Aorta (tissue), 5 donors: ENCODE measurements around the gene SLC6A9. TPM values are rescaled to one million over a fixed set of nuclear protein-coding genes. Genes with fewer than 3 reads are reported as not detected.

Source experiments
- ATAC-seq: fragments of 200-7000 bp; cut with Tn5 transposase; one replicate; pipeline ENCODE4 v1.9.1; 2022; ENCODE audit warnings: moderate library complexity; ENCODE audit not compliant: low FRiP score
- DNase-seq, 2 donors: peaks; one replicate each; pipeline ENCODE4 v3.0.0-alpha.2; 2020
- H3K27ac ChIP-seq, 2 donors: one replicate each; pipeline ENCODE4 v1.5.1; 2013; ENCODE audit warnings: low read length in 2 of 2, mild to moderate bottlenecking in 2 of 2, moderate library complexity in 2 of 2, control low read depth in 1 of 2, inconsistent platforms in 1 of 2, low read depth in 1 of 2
- H3K27me3 ChIP-seq, 2 donors: one replicate each; pipeline ENCODE4 v1.6.1; 2013; ENCODE audit warnings: control low read depth in 1 of 2, low read length in 1 of 2, mild to moderate bottlenecking in 1 of 2, moderate library complexity in 1 of 2; ENCODE audit not compliant: insufficient read depth in 2 of 2, control insufficient read depth in 1 of 2
- H3K36me3 ChIP-seq, 2 donors: one replicate each; pipeline ENCODE4 v1.6.1; 2013; ENCODE audit warnings: control low read depth in 1 of 2, low read length in 1 of 2, mild to moderate bottlenecking in 1 of 2; ENCODE audit not compliant: insufficient read depth in 2 of 2, control insufficient read depth in 1 of 2
- H3K4me1 ChIP-seq, 2 donors: one replicate each; pipeline ENCODE4 v1.6.1; 2013; ENCODE audit warnings: low read length in 2 of 2, control low read depth in 1 of 2, mild to moderate bottlenecking in 1 of 2, moderate library complexity in 1 of 2; ENCODE audit not compliant: insufficient read depth in 2 of 2, control insufficient read depth in 1 of 2
- H3K4me3 ChIP-seq, 2 donors: one replicate each; pipeline ENCODE4 v1.5.1; 2013; ENCODE audit warnings: low read length in 2 of 2, control low read depth in 1 of 2, mild to moderate bottlenecking in 1 of 2
- H3K9me3 ChIP-seq: one replicate; pipeline ENCODE4 v1.6.1; 2013; ENCODE audit warnings: mild to moderate bottlenecking, low read length; ENCODE audit not compliant: control insufficient read depth
- WGBS, 2 donors: extraction: QIAGEN DNeasy Blood & Tissue Kit; methylation state at CpG; one replicate each; pipeline ENCODE4 v1.1.7; 2013; 5-methylcytosine and 5-hydroxymethylcytosine counted together
- intact Hi-C, 2 donors: fragments of 100-400 bp; cut with DNase I; formaldehyde crosslinking; loops; one replicate each; pipeline versions ENCODE4 v1.14.2 to v1.15.0; 2022
- polyA plus RNA-seq, 2 donors: library from polyadenylated mRNA; stranded (reverse); fragments of 200-250 nt; gene quantifications; one replicate each; pipeline ENCODE4 v1.2.3, GENCODE V29; 2013
- total RNA-seq, 2 donors: library from RNA; stranded (reverse); fragmentation: NEBNext Ultra II Directional; extraction: Animal tissue kit (Norgen Biotek cat#: 25700); gene quantifications; one replicate each; pipeline ENCODE4 v1.2.1, GENCODE V29; 2021
- donor health status: healthy with polysubstance abuse.
- donor health status: Bipolar disorder and iron deficiency.
- donor health status: DM: no; HTN: no; CAD: no.
- donor health status: DM: no; HTN: no; CAD: no.
- donor health status: DM: yes; HTN: yes; CAD: no.

SLC6A9 gene
- total and polyA plus RNA-seq, 4 donors, result 1.3 to 18.9 (median 6.5) TPM

DNA sequence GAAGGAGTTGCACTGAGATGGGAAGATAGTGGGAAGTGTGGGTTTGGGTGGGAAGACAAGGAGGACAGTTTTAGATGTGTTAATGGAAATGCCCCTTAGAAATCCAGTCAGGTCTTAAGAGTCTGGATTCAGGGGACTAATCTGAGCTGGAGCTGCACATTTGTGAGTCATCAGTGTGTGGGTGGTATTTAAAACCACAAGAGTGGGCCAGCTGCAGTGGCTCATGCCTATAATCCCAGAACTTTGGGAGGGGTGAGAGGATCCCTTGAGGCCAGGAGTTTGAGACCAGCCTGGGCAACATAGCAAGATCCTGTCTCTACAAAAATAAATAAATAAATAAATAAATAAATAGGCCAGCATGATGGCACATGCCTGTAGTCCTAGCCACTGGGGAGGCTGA, 40.9 kb upstream of the SLC6A9 start:
- Histone ChIP-seq H3K9me3 (no peaks in the 10 kb centered on the region), H3K4me3 (no peak overlapping the region), H3K27ac (no peak overlapping the region), H3K27me3 (no peaks in the 10 kb centered on the region), H3K36me3 (no peaks in the 10 kb centered on the region), H3K4me1 (peaks cover 0 to 3% of the 10 kb centered on the region in 2 donors)
- DNase-seq (peak in 1 of 2 donors; percentile 63), ATAC-seq (peak; percentile 14)
- intact Hi-C loops, result no loop called here

DNA sequence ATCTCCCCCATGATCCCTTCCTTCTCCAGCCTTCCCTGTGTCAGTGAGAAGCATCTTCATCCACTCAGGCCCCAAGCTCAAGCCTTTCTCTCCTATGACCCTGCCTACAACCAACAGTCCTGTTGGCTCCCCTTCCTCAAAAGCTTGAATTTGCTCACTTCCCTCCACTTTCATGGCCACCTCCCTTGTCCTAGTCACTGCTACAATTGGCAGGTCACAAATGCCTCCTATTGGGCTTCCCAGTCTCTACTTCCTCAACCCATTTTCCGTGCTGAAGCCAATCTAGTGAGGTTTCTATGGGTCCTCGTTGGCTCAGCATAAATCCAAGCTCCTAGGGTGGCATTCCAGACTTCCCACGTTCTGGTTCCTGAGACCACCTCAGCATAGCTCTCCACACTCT, 40.2 kb upstream of the SLC6A9 start:
- no peaks in the 10 kb centered on the region for H3K36me3 ChIP-seq
- H3K27me3 ChIP-seq, result no peaks in the 10 kb centered on the region
- H3K9me3 ChIP-seq, result no peaks in the 10 kb centered on the region
- H3K4me3 ChIP-seq, result no peak overlapping the region
- 84 to 87% methylated on average over 3 of the region's 3 CpGs for WGBS, 2 donors
- no peak for DNase-seq
- peaks cover 0 to 3% of the 10 kb centered on the region in 2 donors for H3K4me1 ChIP-seq
- no peak overlapping the region for H3K27ac ChIP-seq
- intact Hi-C loops, result no loop called here
- no peak for ATAC-seq

DNA sequence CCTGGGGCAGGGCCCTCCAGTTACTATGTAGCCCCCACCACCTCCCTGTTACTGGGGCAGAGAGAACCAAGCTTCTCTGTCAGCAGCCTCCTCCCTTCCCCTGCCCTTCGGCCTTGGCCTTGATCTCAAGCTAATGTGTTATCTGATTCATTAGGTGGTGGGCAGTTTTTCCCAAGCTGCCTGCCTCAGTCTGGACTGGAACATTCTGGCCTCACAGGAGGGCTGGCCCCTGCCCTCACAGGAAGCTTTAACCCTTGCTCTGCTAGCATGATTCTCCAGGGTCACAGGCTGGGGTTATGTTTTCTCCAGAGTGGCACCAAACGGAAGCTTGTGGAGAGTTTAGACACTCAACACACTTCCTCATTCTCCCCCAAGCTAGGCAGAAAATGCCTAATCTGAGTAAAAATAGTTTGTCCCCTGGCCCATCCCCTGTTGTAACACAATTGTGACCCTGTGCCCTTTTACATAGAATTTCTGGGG, 37.2 kb upstream of the SLC6A9 start:
- Histone ChIP-seq H3K27me3 (no peaks in the 10 kb centered on the region), H3K36me3 (no peaks in the 10 kb centered on the region), H3K27ac (no peak overlapping the region), H3K9me3 (no peaks in the 10 kb centered on the region), H3K4me3 (no peak overlapping the region), H3K4me1 (no peaks in the 10 kb centered on the region)
- intact Hi-C loops, result no loop called here
- DNase-seq, result peak in 1 of 2 donors; percentile 56
- WGBS, 2 donors, result 68 to 91% methylated on average over 2 of the region's 2 CpGs
- no peak for ATAC-seq

DNA sequence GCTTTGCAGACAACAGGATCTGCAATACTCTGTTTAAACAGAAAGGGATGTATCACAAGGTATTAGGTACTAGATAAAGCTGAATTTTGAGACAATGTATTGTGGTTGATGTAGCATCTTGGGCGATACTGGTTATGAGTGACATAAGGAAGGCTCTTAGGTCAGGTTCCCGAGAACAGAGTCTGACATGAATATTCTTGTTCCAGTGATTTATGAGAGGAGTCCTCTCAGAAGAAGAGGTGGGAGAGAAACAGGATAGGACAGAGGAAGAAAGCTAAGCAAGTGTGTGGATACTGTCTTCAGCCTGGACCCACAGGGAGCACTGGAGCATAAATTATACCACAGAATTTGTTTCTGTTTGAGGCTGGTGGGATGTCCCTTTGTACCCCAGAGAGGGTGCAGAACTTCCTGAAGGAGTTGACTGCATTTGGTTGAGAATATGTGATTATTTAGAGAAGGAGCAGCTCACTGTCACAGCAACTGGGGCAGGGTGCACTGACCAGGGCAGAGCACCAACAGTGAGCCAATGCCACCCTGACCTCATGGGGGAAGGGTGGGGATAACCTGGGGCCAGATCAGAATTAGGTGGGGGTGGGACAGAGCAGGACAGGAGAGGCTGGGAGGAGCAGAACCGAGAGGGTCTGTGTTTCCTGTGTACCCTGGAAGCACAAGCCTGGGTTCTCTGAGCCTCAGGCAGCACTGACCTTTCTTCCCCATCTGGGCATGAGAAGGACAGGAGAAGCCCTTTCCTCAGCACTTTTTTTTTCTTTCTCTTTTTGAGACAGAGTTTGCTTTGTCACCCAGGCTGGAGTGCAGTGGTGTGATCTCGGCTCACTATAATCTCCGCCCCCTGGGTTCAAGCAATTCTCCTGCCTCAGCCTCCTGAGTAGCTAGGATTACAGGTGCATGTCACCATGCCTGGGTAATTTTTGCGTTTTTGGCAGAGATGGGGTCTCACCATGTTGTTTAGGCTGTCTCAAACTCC, 36.3 kb upstream of the SLC6A9 start:
- Histone ChIP-seq H3K27me3 (no peaks in the 10 kb centered on the region), H3K4me3 (no peak overlapping the region), H3K27ac (no peak overlapping the region), H3K9me3 (no peaks in the 10 kb centered on the region), H3K4me1 (no peaks in the 10 kb centered on the region), H3K36me3 (no peaks in the 10 kb centered on the region)
- intact Hi-C loops, result no loop called here
- peak; percentile 33 for ATAC-seq
- no peak for DNase-seq
- WGBS, 2 donors, result 74 to 81% methylated on average over 6 of the region's 6 CpGs

DNA sequence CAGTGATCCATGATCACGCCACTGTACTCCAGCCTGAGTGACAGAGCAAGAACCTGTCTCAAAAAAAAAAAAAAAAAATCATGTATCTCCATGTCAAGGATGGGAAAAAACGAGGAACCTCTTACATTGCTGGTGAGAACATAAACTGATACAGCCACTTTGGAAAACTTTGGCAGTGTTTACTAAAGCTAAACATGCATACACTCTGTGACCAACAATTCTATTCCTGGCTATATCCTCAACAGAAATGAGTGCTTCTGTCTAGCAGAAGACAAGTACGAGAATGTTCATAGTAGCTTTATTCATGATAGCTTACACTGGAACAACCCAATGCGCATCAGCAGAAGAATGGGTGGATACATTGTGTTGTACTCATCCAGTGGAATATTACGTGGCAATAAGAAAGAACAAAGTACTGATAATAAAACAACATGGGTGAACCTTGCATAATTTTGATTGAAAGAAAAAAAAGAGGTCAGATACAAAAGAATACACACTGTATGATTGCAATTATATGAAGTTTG, 31.5 kb upstream of the SLC6A9 start:
- DNase-seq (no peak), ATAC-seq (no peak)
- intact Hi-C loops, result no loop called here
- Histone ChIP-seq H3K36me3 (no peaks in the 10 kb centered on the region), H3K4me3 (no peak overlapping the region), H3K27ac (no peak overlapping the region), H3K9me3 (no peaks in the 10 kb centered on the region), H3K4me1 (peaks cover 0 to 4% of the 10 kb centered on the region in 2 donors), H3K27me3 (no peaks in the 10 kb centered on the region)
- 87 to 93% methylated on average over 5 of the region's 5 CpGs for WGBS, 2 donors

DNA sequence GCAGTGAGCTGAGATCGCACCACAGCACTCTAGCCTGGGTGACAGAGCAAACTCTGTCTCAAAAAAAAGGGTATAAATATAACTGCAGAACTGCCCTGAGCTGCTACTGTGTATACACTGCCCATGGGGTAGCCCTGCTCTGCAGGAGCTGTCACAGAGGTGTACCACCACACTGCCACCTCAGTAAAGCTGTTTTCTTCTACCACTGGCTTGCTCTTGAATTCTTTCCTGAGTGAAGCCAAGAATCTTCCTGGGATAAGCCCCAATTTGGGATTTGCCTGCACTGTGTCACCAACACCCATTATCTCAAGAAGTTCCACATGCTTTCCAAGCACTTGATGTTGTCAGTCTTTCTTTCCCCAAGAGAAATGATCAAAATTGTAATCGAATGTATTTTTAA, 30.6 kb upstream of the SLC6A9 start:
- DNase-seq, result no peak
- H3K36me3 ChIP-seq, result no peaks in the 10 kb centered on the region
- no peak overlapping the region for H3K4me3 ChIP-seq
- ATAC-seq, result no peak
- intact Hi-C loops, result no loop called here
- no peaks in the 10 kb centered on the region for H3K27me3 ChIP-seq
- no peaks in the 10 kb centered on the region for H3K9me3 ChIP-seq
- peaks cover 0 to 4% of the 10 kb centered on the region in 2 donors for H3K4me1 ChIP-seq
- WGBS, 2 donors, result 81 to 91% methylated on average over 2 of the region's 2 CpGs
- H3K27ac ChIP-seq, result no peak overlapping the region

DNA sequence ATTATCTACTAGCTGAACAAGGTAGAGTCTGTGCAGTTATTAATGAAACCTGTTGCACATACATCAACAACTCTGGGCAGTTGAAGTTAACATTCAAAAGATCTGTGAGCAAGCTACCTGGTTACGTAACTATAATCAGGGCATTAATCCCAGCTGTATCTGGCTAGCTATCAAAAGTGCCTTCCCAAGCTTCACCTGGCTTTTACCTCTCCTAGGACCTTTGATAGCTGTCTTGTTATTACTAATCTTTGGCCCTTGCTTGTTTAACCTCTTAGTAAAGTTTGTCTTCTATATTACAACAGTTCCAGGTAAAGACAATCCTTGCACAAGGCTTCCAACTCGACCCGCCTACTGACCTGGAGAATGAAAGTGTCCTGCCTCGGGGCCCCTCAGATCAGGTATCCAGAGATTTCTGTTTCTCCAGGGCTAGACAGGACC, 29.6 kb upstream of the SLC6A9 start:
- no peak for DNase-seq
- intact Hi-C loops, result no loop called here
- Histone ChIP-seq H3K36me3 (no peaks in the 10 kb centered on the region), H3K27ac (no peak overlapping the region), H3K4me1 (peaks cover 0 to 4% of the 10 kb centered on the region in 2 donors), H3K4me3 (no peak overlapping the region), H3K27me3 (no peaks in the 10 kb centered on the region), H3K9me3 (no peaks in the 10 kb centered on the region)
- WGBS, 2 donors, result 90 to 95% methylated on average over 4 of the region's 4 CpGs
- no peak for ATAC-seq

DNA sequence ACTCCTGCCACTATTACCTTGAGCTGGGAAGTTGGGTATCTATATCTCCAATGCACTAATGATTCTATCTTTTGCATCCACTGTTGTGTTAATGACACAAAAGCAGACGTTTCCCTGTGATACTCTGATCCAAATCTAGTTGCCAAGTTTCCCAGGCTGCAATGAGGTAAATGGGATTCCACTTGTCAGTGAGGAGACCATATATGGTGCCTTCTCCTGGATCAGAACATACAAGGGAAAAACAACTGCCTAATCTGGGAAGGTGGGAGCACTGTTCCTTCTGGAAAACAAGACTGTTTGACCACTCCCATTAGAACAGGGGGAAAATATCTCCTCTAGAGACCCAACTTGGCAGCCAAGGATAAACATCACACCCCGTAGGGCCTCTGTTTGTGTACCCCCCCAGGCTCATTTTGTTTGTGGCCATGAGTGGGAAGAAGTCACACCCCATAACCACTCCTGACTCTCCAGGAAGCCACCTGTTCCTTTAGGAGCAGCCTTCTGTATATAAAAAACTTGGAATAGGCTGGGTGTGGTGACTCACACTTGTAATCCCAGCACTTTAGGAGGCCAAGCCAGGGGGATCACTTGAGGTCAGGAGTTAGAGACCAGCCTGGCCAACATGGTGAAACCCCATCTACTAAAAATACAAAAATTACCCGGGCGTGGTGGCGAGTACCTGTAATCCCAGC, 28.5 kb upstream of the SLC6A9 start:
- WGBS, 2 donors, result 43 to 45% methylated on average over 5 of the region's 5 CpGs
- H3K36me3 ChIP-seq, result no peaks in the 10 kb centered on the region
- H3K9me3 ChIP-seq, result no peaks in the 10 kb centered on the region
- no peaks in the 10 kb centered on the region for H3K27me3 ChIP-seq
- ATAC-seq (no peak), DNase-seq (no peak)
- H3K27ac ChIP-seq, result no peak overlapping the region
- H3K4me1 ChIP-seq, result peaks cover 0 to 4% of the 10 kb centered on the region in 2 donors
- H3K4me3 ChIP-seq, result no peak overlapping the region
- intact Hi-C loops, result no loop called here
